ENCODE data around the gene NPAS3.

The NPAS3 gene

DNA sequence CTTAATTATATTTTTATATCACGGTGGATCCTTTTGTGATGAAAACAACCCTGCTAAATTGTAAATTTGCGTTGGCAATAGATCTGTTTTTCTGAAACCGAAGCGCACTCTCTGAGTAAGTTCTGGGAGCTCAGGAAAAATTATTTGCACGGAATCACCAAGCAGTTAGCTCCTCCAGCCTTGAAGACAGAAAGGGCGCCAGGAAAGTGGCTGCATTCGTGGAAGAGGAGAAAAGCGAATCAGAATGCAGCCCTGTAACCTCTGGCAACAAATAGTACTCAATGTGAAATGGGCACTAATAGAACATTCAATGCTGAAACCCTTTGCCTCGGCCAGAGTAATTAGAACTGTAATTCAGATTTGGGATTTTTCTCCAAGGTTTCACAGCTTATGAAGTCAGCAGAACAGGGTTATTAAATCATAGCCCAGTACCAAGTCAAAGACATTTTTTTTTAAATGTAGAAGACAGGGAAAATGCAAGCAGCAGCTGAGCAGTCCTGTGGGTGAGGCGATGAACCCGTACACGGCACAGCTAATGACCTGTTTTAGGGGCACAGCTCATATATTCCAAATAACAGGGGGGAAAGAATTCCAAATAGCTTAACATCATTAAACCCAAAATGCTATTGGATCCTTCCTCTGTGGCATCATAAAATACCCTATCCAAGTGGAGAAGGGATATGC is 760.8 kb downstream of the NPAS3 start:
- DNase-seq (ENCODE audit: low read depth in 2 of 3, low spot score in 1 of 3): no peak

DNA sequence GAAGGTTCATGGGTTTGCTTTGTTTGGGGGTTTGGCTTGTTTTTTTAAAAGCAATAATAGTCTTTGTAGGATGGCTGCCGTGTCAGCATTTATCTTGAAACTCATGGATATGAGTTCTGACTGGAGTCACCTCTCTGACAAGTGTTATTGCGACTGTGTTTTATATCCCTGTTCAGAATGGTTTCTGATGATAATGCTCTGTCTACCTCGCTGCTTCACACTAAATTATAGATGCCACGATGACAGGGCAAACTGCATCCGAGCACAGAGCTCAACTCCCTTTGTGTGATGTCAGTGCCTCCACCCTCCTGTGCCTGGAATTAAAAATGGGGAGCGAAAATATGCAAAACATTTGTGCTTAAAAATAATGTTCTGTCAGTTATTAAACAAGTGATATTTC is 761.4 kb downstream of the NPAS3 start:
- no peak for DNase-seq (ENCODE audit: low read depth in 2 of 3, low spot score in 1 of 3)

DNA sequence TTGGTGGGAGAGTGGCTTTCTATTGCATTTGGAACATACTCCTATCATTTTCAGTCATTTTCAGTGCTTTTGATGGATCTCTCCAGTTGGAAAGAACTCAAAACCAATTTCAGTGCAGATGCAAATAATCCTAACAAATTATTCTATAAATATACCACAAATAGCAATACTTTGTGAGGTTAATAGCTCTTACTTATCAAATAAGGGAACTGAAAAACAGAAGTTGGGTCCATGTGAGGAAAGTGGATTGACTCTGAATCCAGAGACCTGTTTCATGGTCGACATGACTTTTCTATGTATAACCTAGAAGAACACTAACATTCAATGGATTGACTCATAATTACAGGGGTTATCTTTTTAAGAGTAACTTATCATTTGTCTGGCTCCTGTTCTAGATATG is 763.6 kb downstream of the NPAS3 start:
- no peak for DNase-seq (ENCODE audit: low read depth in 2 of 3, low spot score in 1 of 3)

DNA sequence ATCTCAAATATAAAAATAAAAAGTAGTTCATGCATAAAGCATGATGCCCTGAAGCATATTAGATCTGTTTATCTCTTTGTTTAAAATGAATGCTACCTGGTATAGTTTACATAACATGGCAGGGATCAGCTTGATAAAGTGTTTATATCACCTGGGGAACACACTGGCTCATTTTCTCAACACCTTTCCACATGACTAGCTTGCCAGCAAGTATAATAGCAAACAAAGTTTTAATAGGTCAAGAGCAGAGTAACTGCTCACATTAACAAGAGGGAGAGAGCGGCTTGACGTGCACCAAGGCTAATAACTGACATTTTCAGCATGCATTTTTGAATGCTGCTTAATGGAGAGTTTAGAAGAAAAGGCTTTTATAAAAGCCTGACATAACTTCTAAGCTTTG is 765.8 kb downstream of the NPAS3 start:
- no peak for DNase-seq (ENCODE audit: low read depth in 2 of 3, low spot score in 1 of 3)

DNA sequence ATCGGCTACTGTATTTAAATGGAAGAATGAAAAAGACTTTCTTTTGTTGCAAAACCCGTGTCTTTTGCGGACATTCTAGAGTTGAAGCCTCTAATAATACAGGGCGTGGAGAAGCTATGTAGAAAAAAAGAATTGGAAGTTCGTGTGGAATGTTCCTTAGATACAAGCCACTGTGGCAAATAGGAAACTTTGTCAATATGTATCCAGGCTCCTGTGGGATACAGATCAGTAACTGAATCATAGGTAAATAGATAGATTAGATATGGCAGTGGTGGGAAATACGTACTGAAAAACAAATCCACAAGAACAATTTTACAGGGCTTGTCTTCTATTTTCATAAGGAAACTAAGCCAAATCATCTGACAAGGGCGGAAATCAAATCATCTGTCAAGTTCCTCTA is 766.8 kb downstream of the NPAS3 start:
- no peak for DNase-seq (ENCODE audit: low read depth in 2 of 3, low spot score in 1 of 3)

DNA sequence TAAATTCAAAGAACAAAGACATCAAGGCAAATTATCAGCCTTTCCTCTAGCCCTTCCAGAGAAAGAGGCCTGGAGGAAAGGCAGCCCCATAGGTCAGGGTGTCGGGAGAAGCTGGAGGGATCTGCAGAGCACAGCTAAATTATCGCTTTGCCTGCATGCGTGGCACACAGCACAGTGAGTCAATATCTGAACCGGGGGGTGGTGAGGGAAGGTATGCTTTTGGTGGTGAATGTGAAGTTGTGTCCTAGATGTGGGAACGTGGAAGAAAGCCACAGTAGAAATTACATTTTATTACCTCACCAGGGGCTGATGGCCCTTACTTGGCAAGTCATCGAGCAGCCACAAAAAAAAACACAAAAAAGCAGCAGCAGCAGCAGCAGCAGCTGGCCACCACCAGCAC is 769.0 kb downstream of the NPAS3 start:
- DNase-seq (ENCODE audit: low read depth in 2 of 3, low spot score in 1 of 3): no peak

DNA sequence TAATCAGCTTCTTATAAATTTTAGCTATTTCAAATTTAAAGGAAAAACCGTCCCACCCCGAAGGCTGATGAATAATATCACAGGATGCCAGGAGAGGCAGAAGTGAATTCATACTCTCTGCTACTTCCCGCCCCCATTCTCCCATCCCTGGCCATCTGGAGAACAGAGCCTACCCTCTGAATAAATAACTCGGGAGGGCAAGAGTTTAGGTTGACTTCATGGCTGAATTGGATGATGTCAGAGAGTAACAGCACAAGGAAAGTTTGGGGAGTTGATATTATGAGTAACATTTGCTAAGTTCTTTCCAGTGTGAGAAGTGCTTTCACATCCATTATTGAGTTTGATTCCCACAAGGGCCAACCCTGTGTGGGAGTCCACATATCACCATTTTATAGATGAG is 770.6 kb downstream of the NPAS3 start:
- no peak for DNase-seq (ENCODE audit: low read depth in 2 of 3, low spot score in 1 of 3)

DNA sequence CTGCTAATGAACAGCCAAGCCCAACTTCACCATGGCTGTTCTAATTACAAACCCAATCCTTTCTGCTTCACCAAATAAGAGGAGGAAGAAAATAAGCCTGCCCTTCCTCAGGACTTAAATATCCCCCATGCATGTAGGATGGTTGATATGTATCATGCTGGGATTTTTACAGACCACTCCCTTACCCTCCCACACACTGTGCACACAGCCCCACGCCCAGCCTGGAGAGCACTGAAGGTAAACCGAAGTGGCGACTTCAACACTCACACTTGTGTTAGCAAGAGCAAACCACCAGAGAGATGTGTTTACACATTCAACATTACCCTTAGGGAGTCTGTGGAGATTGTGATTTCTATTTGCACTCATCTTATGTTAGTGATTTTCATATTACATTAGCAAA is 771.0 kb downstream of the NPAS3 start:
- no peak for DNase-seq (ENCODE audit: low read depth in 2 of 3, low spot score in 1 of 3)

DNA sequence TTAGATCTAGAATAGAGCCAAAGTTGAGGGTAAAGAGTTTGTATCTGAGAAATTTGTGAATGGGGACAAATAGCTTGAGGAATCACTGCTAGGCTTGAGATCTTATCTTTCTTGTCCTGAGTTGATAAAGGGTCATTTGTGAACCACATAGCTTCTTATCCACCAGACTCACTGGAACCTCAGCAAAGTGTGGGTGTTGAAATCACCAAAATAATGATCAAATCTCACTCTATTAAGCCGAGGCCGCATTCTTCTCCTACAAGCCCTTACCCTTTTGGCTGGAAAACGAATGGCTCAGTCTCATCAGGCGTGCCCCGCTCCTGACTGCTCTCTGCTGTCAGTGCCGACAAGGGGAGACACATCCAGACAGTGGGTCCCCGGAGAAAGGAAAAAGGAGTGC is 771.6 kb downstream of the NPAS3 start:
- no peak for DNase-seq (ENCODE audit: low read depth in 2 of 3, low spot score in 1 of 3)

DNA sequence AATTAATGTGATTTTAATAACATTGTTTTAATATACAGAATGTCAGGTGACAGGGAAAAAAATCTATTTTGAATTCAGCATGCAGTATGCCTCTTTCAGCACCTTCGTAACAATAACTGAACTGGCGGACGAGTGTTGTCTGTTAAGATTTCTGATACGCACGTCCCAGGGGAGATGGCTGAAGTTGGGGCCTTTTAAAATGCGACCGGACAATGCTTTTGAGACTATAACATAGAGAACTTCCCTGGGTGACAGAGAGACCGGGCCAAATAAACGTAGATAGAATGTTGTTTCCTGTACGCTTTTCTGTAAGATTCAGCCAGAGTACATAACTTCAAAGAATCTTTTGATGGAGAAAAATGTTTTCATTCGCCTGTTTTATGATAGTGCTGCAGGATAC is 772.5 kb downstream of the NPAS3 start:
- no peak for DNase-seq (ENCODE audit: low read depth in 2 of 3, low spot score in 1 of 3)

DNA sequence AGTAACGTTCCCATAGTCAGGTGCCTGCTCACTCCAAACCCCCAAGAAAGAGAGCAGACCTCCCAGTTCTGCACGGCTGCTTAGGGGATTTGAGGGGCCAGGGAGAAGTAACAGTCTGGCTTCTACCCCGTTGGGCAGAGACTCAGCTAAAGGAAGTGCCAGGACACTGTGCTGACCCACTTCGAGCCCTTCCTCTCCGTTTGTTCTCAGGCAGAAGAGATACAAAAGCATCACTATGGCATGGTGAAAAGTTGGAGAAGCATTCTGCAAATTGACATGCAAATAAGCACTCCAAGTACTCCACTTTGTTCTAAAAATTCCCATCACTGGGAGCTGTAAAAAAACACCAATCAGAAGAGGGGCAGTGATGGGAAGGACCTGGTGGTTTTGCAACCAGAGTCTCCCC is 773.1 kb downstream of the NPAS3 start:
- DNase-seq (ENCODE audit: low read depth in 2 of 3, low spot score in 1 of 3): no peak

DNA sequence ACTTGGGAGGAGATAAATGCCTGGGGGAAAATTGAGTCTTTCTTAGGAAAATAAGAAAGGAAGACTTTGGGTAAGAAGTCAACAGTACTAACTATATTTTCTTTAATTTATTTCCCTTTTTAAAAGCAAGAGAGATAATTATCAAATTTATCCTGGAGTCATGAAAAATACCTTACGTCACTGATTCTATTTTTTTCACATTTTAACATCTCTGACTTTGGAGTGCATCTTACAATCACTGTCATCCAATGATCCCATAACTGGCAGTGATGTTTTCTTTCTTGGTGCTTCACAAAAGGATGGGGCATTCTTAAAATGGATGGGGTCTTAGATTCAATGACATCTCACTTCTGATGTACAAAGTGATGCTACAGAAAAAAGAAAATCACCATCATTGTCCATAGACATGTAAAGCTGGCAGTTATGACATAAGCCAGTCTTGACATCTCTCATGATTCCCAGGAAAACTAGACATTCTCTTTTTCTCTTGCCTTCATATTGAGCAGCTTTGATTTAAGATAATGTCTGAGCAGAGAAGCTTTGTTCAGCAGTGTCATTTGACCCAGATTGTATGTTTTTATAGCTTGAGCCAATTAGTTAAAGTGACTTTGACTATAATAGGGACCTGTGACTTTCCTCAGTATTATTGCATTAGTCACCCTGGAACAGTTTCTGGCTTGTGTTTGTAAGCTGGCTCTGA is 776.0 kb downstream of the NPAS3 start:
- no peak for DNase-seq (ENCODE audit: low read depth in 2 of 3, low spot score in 1 of 3)

DNA sequence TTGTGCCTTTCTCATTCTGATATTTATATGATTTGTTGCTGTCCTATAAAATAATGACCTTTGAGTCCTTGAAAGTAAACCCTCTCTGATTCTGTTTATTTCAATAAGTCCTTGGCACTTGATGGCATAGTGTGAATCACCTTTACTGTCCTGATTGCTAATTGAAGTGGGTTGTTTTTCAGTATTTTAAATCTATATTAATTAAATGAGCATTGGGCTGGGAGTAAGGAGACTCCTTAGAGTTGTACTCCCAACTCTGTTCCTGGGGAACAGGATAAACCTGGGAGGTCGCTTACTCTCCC is 776.5 kb downstream of the NPAS3 start:
- no peak for DNase-seq (ENCODE audit: low read depth in 2 of 3, low spot score in 1 of 3)

DNA sequence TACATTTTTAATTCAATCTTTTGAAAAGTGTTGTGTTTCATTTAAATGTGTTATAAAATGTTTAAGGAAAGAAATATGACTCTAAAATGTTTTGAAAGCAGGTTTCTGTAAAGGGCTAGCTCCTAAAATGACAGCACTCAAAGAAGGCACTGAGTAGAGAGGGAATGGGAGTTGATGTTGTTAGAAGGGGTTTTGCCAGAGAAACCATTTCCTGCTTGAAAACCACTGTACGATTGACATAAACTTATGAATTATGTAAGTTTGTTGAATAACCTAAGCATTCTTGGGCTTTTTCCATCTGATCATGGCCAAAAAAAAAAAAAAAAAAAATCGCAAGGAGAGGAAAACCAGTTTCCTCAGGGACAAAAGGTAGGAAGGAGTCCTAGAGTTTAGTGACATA is 778.2 kb downstream of the NPAS3 start:
- no peak for DNase-seq (ENCODE audit: low read depth in 2 of 3, low spot score in 1 of 3)

DNA sequence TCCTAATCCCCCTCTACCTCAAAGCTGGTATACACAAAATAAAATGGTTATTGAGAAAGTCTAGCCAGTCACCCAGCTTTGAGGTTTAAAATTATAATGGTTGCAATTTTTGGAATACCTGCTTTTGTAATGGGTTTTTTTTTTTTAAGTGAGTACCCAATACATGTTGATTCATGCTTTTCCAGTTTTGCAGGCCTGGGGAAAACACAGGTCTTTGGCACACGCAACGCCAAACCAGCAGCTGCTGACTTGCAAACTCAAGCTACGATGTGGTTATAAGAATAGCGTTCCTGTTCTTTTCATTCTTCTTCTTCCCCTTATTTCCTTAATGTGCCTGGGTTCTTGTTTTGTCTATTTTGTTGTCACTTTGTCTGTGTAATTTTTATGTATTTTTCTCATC is 779.2 kb downstream of the NPAS3 start:
- no peak for DNase-seq (ENCODE audit: low read depth in 2 of 3, low spot score in 1 of 3)

DNA sequence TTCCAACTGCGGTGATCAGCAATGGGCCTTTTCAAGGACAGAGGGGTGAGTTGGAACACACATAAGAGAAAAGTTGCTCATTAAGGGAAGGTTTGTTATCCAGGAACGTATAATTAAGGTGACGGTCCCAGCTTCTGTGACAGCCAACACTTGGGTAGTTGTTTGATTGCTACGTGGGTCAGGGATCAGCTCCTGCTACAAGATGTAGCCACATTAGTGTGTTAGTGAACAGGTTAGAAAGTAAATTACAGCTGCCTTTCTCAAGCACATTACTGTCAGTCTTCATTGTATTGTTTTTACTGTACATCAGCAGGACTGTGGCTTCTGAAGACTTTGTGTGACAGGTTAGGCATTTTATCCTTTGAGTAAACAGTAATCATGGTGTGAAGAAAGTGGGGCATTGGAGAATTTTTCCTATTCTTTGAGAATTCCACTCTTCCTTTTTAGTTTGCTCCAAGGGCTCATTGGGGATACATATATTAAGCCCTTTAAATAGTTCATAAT is 781.7 kb downstream of the NPAS3 start:
- no peak for DNase-seq (ENCODE audit: low read depth in 2 of 3, low spot score in 1 of 3)

DNA sequence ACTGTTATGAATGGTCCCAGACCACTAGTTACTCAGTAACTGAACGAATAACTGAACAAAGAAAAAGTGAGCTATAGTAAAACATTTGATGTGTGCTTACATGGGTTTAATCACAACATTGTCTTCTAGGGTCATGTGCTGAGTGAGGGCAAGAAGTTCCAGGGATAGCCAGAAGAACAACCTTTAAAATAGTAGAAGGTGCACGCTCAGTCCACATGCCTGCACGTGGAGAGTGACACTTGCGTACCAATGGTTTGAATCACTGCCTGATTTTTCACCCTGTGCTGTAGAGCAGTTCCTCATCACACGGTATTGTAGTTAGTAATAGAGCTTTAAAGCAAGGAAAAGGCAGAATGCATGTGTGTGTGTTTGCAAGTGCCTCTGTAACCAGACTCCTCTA is 788.0 kb downstream of the NPAS3 start:
- no peak for DNase-seq (ENCODE audit: low read depth in 2 of 3, low spot score in 1 of 3)

DNA sequence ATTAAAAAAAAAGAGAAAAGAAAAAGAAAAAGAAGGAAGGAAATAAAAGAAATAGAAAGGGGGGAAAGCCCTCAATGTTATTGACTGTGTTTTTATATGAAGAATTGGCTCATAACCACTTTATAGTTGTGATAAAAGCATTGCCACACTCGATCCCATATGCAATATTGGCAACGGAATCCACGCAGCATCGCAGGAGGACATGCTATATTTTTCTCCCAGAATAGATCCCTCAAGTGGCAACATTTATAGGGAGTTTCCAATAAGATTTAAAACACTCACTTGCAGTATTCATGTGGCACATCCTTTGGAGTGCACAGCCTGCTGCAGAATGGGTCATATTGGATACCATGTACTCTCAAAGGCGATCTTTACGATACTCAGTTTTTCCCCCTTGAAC is 788.9 kb downstream of the NPAS3 start:
- no peak for DNase-seq (ENCODE audit: low read depth in 2 of 3, low spot score in 1 of 3)

DNA sequence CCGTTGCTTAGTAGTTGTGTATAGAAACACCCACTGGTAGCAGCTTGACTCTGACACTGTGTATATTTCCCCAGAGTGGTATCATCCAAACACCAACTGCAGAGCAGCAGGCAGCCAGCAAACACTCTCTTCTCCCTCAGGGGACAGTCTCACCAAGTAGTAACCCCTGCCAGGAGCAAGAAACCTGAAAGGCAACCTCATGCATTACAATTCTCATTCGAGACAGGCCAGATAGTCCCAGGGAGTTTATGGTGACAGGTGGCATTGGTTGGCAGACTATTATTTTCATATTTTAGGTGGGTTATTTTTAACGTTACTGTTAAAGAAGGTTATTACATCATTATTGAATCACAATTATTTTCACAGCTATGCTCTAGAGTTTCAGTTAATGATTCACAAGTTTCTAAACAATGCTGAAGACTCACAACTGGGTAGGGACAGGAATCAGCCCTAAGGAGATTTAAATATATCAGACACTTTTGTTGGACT is 789.4 kb downstream of the NPAS3 start:
- DNase-seq (ENCODE audit: low read depth in 2 of 3, low spot score in 1 of 3): no peak

DNA sequence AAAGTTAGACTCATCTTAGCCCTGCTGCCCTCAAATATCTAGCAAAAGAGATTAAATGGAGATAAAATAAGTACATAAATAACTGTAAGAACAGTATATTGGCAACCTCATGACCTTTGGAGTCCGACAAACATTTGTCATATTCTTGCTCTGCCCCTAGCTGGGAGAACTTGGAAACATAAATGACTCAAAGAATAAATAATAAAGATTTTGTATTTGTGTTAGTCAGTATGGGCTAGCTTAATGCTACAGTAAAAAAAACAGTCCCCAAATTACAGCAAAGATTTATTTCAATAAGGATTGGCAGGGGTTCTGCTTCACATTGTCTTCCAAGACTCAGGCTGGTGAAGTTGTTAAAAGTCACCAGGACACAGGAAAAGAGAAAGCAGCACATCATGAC is 791.5 kb downstream of the NPAS3 start:
- DNase-seq (ENCODE audit: low read depth in 2 of 3, low spot score in 1 of 3): no peak

DNA sequence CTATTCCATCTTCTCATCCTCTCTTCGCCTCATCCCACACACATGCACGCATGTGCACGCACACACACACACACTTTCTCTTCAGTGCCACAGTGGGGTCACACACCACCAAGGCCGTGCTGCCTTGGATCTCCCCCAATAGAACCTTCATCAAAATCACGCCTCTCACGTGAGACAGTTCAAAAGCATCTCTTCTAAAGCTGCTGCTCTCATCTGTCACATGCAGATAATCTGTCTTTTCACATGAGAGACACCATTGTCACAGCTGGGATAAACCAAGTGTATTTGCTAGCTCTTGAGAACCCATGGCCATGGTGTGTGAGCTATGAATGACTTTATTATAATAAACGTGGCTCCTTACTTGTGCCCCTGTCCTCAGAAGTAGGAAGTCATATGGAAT is 793.5 kb downstream of the NPAS3 start:
- no peak for DNase-seq (ENCODE audit: low read depth in 2 of 3, low spot score in 1 of 3)

DNA sequence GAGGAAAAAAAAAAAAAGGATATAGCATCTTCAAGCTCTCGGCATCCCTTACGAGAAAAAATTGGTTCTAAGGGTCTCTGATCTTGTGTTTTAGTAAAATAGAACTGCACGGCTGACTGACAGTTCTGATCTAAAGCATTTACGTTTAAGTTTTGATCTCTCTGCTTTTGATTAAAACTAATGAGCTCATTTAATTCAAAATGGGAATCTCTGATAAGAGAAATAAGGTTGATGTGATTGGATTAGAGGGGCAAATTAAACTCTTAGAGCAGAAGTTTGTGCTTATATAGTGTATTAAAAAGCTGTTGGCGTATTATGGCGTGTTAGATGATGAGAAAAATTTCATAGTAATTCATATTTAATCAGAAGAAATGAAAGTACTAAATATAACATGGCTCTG is 794.6 kb downstream of the NPAS3 start:
- DNase-seq (ENCODE audit: low read depth in 2 of 3, low spot score in 1 of 3): no peak

DNA sequence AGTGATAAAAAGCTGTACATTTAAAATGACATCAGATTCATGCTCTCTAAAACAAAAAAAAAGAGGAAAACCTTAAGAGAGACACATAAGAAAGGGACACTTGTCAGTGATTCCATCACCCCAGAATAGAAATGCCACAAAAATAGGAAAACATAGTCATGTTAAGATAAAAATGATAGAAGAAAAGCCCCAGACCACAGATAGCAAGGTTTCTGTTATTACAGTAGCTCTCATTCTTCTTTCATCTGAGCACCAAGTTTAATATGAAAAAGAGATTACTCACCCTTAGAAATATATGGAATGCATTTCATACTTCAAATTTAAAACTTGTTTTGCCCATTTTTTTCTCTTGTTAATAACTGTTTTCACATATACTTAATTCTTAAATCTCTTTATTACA is 795.0 kb downstream of the NPAS3 start:
- DNase-seq (ENCODE audit: low read depth in 2 of 3, low spot score in 1 of 3): no peak
